Endothelial cell of umbilical vein (primary cell): ENCODE data around the gene LGR6. TPM values are rescaled to one million over a fixed set of nuclear protein-coding genes. Genes with fewer than 3 reads are reported as not detected.

Experiments used
- BruUV-seq: library from RNA; stranded (reverse); fragments of 400-500 nt; replicated peaks from 2 replicates; lab custom pipeline; 2021; lab: Mats Ljungman, UMichigan
- CTCF ChIA-PET: fragments of 300-600, 350-600 bp; sonication (Branson Sonifier 250); formaldehyde crosslinking; loops from one replicate; lab custom pipeline; 2021; ENCODE audit warnings: antibody characterized with exemption, inconsistent platforms; lab: Charles Lee
- POLR2A ChIA-PET: fragments of 300-600, 350-600 bp; sonication (Branson Sonifier 250); formaldehyde crosslinking; loops from one replicate; lab custom pipeline; 2021; ENCODE audit warnings: antibody characterized with exemption, inconsistent platforms; lab: Charles Lee
- DNase-seq: peaks from one replicate; pipeline ENCODE4 v3.0.0-alpha.2; 2011; ENCODE audit warnings: low read depth, low spot score
- FAIRE-seq: peaks from 2 replicates; lab custom pipeline; 2011; peaks lifted over from hg19 to GRCh38; lab: Jason Lieb, UNC
- H2AFZ ChIP-seq: 2 replicates; pipeline ENCODE4 v1.6.0; 2012; ENCODE audit warnings: low read depth, low read length, control low read depth, inconsistent platforms
- H3K27ac ChIP-seq: 2 replicates; pipeline ENCODE4 v1.5.1; 2011; ENCODE audit warnings: low read depth, mild to moderate bottlenecking, control low read depth, low read length, moderate library complexity; ENCODE audit not compliant: insufficient read depth
- H3K27me3 ChIP-seq, 2 experiments: 2 replicates each; pipeline versions ENCODE4 v1.6.0 to v1.6.1; 2011; ENCODE audit warnings: low read length in 2 of 2, mixed read lengths in 1 of 2; ENCODE audit not compliant: control insufficient read depth in 2 of 2, insufficient read depth in 2 of 2
- H3K36me3 ChIP-seq, 2 experiments: 2 replicates in 1 of 2; 3 replicates in 1 of 2; pipeline ENCODE4 v1.5.1; 2011; ENCODE audit warnings: low read length in 2 of 2, mild to moderate bottlenecking in 1 of 2, moderate library complexity in 1 of 2; ENCODE audit not compliant: control insufficient read depth in 2 of 2, insufficient read depth in 2 of 2; ENCODE audit errors: extremely low read depth in 1 of 2
- H3K4me1 ChIP-seq: 3 replicates; pipeline ENCODE4 v1.5.1; 2011; ENCODE audit warnings: mild to moderate bottlenecking, low read length; ENCODE audit not compliant: control insufficient read depth, insufficient read depth; ENCODE audit errors: extremely low read depth
- H3K4me2 ChIP-seq: 2 replicates; pipeline ENCODE4 v1.6.1; 2011; ENCODE audit warnings: low read length, control low read depth, mixed read lengths; ENCODE audit not compliant: insufficient read depth
- H3K4me3 ChIP-seq, 3 experiments: fragments of 200-600 bp in 1 of 3; sonication (generic), shearing (Covaris generic) in 1 of 3; replicated peaks in 1 of 3; 2 replicates each; pipeline ENCODE4 v1.5.1; 2011 to 2016; ENCODE audit warnings: control low read depth in 3 of 3, low read length in 3 of 3, mild to moderate bottlenecking in 2 of 3, inconsistent platforms in 1 of 3, low read depth in 1 of 3, moderate library complexity in 1 of 3; ENCODE audit not compliant: insufficient read depth in 1 of 3
- H3K79me2 ChIP-seq: 2 replicates; pipeline ENCODE4 v1.6.0; 2012; ENCODE audit warnings: low read length, inconsistent platforms; ENCODE audit not compliant: control insufficient read depth, insufficient read depth
- H3K9ac ChIP-seq: replicated peaks from 2 replicates; pipeline ENCODE3; 2011; ENCODE audit warnings: low read length, control low read depth; ENCODE audit not compliant: insufficient read depth; ENCODE audit errors: extremely low read depth
- H3K9me1 ChIP-seq: replicated peaks from 3 replicates; pipeline ENCODE4 v1.6.0; 2011; ENCODE audit warnings: mild to moderate bottlenecking, low read length; ENCODE audit not compliant: control insufficient read depth, insufficient read depth; ENCODE audit errors: extremely low read depth
- H3K9me3 ChIP-seq: replicated peaks from 2 replicates; pipeline ENCODE4 v1.5.1; 2012; ENCODE audit warnings: low read length, inconsistent platforms; ENCODE audit not compliant: control insufficient read depth, insufficient read depth
- H4K20me1 ChIP-seq: replicated peaks from 2 replicates; pipeline ENCODE3; 2011; ENCODE audit warnings: mild to moderate bottlenecking, low read length; ENCODE audit not compliant: control insufficient read depth, insufficient read depth; ENCODE audit errors: extremely low read depth
- FOS ChIP-seq: IDR thresholded peaks from 2 replicates; pipeline ENCODE4 v1.6.1; 2011; ENCODE audit warnings: mild to moderate bottlenecking, low read length, moderate library complexity, borderline replicate concordance; ENCODE audit not compliant: insufficient read depth
- GATA2 ChIP-seq: IDR thresholded peaks from 2 replicates; pipeline ENCODE4 v1.7.0; 2011; ENCODE audit warnings: low read depth, mild to moderate bottlenecking, moderate library complexity, mixed read lengths, low read length; ENCODE audit not compliant: insufficient read length, insufficient read depth
- dilution Hi-C: fragments of 300-500 bp; cut with MboI; formaldehyde crosslinking; loops from one replicate; pipeline ENCODE4 v1.15.0; 2019; ENCODE audit warnings: low sequenced_read_pairs; ENCODE audit not compliant: extremely low pct_ligation_motif_present
- intact Hi-C: fragments of 100-400 bp; cut with micrococcal nuclease; formaldehyde crosslinking; loops from one replicate; pipeline ENCODE4 v1.10.0; 2022
- polyA plus RNA-seq, 4 experiments: library from polyadenylated mRNA; depleted of rRNA in 3 of 4; stranded (reverse) in 3 of 4; unstranded in 1 of 4; fragments of >200 nt; gene quantifications; 2 replicates each; pipeline versions ENCODE4 v1.2.1 to v1.2.3, GENCODE V29; 2011 to 2012; ENCODE audit warnings: missing spikeins in 1 of 4
- total RNA-seq: library from RNA; stranded (reverse); gene quantifications from 2 replicates; pipeline ENCODE4 v1.2.3, GENCODE V29; 2021
- TF ChIP-seq, protein P1 (sequence below), 2 donors: IDR thresholded peaks; 1 replicate in 1 of 2; 2 replicates in 1 of 2; pipeline ENCODE4 v1.5.1; 2011; ENCODE audit warnings: low read length in 2 of 2, mild to moderate bottlenecking in 2 of 2, moderate library complexity in 2 of 2, control low read depth in 1 of 2, inconsistent platforms in 1 of 2, low read depth in 1 of 2; ENCODE audit not compliant: insufficient read depth in 1 of 2; ENCODE audit errors: extremely low read depth in 1 of 2

LGR6 gene
- total and polyA plus RNA-seq, 2 donors (not counting 3 experiments of a cell fraction or from before 2014, with no cell fraction given): not detected

DNA sequence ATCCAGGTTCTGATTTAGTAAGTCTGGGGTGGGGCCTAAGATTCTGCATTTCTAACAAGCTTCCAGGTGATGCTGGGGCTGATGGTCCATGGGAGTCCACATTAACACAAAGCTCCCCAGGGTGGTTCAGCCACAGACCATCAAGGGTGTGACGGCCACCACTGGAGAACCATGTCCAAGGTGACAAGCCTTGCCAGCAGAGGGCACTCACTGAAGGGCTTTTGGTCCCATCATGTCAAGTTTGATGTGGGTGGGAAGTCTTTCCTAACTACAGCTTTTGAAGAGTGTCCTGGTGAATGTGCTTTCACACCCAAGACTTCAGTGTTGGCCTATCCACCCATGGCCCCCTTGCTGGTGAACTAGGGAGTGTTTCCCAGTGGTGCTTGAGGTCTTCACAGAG is 81.0 kb downstream of the LGR6 start:
- Histone ChIP-seq H3K79me2 (no peaks in the 10 kb centered on the region), H3K27ac (no peak overlapping the region), H3K36me3 (no peaks in the 10 kb centered on the region), H3K4me2 (no peak overlapping the region), H3K27me3 (peaks cover 4% of the 10 kb centered on the region in 2 experiments), H2AFZ (no peak overlapping the region), H3K9me3 (no peaks in the 10 kb centered on the region), H4K20me1 (no peaks in the 10 kb centered on the region), H3K9me1 (no peaks in the 10 kb centered on the region), H3K4me1 (peaks cover 9% of the 10 kb centered on the region), H3K4me3 (no peak overlapping the region), H3K9ac (no peak overlapping the region)
- peak; percentile 73 for FAIRE-seq
- ChIA-PET CTCF (interaction anchor here (0.7 to 4.2 kb wide), 24 partner anchors 8 to 445 kb away, joined by 3 to 117 read pairs (median 6); no protein-coding TSS in a partner anchor), POLR2A (interaction anchor here (1.9 kb wide), 1 partner anchor 12 kb away, joined by 4 read pairs; no protein-coding TSS in a partner anchor)
- no peak for TF ChIP-seq GATA2
- no peak for TF ChIP-seq FOS
- TF ChIP-seq, protein P1, sequence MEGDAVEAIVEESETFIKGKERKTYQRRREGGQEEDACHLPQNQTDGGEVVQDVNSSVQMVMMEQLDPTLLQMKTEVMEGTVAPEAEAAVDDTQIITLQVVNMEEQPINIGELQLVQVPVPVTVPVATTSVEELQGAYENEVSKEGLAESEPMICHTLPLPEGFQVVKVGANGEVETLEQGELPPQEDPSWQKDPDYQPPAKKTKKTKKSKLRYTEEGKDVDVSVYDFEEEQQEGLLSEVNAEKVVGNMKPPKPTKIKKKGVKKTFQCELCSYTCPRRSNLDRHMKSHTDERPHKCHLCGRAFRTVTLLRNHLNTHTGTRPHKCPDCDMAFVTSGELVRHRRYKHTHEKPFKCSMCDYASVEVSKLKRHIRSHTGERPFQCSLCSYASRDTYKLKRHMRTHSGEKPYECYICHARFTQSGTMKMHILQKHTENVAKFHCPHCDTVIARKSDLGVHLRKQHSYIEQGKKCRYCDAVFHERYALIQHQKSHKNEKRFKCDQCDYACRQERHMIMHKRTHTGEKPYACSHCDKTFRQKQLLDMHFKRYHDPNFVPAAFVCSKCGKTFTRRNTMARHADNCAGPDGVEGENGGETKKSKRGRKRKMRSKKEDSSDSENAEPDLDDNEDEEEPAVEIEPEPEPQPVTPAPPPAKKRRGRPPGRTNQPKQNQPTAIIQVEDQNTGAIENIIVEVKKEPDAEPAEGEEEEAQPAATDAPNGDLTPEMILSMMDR (IDR thresholded peaks at IDR 0.05; ENCODE audit: extremely low read depth in 1 of 2, insufficient read depth in 1 of 2, low read depth in 1 of 2, low read length in 2 of 2): peak; percentile 69 to 74
- DNase-seq: peak; percentile 48
- dilution Hi-C loops: no loop called here
- BruUV-seq: no TSS peak
- intact Hi-C loops: loop anchor here (1.0 kb wide), 3 partner anchors 41 to 445 kb away; partner anchors contain the start of gene LGR6
